Measurements from ENCODE around the gene KRTAP1-3.

- TF ChIP-seq CTCF (conservative IDR thresholded peaks at IDR 0.05) (no peak), EZH2 (IDR thresholded peaks at IDR 0.05; ENCODE audit: low read depth) (no peak)
Measured at GRCh38 chr17:41048441-41048840, 13.8 kb upstream of the KRTAP1-3 start.

Data from PC-9 (cell line).